Upper lobe of left lung (tissue), 4 donors: ENCODE results near the gene GLP1R.

Source experiments
- POLR2A ChIP-seq, 4 donors: fragments of 450-650 bp; IDR thresholded peaks; one replicate each; pipeline ENCODE4 v1.5.1; 2016 to 2017; ENCODE audit warnings: antibody characterized with exemption in 4 of 4, mild to moderate bottlenecking in 2 of 4
- POLR2AphosphoS5 ChIP-seq, 2 donors: sonication (generic); formaldehyde crosslinking; IDR thresholded peaks; one replicate each; pipeline ENCODE4 v1.5.1; 2017; ENCODE audit warnings: antibody characterized with exemption in 2 of 2
- TF ChIP-seq, protein P1 (sequence below), 6 experiments: fragments of 450-650 bp in 4 of 6; fragments of 200-600 bp in 2 of 6; sonication (generic) in 2 of 6; IDR thresholded peaks; one replicate each; pipeline ENCODE4 v1.5.1; 2016 to 2019; ENCODE audit warnings: antibody characterized with exemption in 6 of 6

DNA sequence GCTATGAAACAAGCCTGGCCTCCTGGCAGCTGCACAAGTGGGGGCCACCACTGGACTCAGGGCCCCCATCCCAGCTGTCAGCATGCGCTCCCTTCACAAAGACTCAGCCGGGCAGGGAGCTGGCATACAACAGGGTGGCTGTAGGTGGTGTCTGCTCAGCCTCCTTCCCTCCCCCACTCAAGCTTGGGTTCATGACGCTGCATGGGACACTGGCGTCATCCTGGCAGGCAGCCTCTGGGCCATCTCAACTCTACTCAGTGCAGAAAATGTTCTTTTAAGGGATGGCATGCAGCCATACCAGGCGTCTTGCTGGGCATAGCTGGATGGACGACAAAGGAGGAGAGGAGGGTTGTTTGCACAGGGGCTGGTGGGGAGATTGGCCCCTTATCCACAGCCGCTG, 35.9 kb downstream of the GLP1R start:
- TF ChIP-seq, protein P1, sequence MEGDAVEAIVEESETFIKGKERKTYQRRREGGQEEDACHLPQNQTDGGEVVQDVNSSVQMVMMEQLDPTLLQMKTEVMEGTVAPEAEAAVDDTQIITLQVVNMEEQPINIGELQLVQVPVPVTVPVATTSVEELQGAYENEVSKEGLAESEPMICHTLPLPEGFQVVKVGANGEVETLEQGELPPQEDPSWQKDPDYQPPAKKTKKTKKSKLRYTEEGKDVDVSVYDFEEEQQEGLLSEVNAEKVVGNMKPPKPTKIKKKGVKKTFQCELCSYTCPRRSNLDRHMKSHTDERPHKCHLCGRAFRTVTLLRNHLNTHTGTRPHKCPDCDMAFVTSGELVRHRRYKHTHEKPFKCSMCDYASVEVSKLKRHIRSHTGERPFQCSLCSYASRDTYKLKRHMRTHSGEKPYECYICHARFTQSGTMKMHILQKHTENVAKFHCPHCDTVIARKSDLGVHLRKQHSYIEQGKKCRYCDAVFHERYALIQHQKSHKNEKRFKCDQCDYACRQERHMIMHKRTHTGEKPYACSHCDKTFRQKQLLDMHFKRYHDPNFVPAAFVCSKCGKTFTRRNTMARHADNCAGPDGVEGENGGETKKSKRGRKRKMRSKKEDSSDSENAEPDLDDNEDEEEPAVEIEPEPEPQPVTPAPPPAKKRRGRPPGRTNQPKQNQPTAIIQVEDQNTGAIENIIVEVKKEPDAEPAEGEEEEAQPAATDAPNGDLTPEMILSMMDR (IDR thresholded peaks at IDR 0.05) = no peak
- TF ChIP-seq POLR2A (IDR thresholded peaks at IDR 0.05) (no peak), POLR2AphosphoS5 (IDR thresholded peaks at IDR 0.05) (no peak)
